GM23248 (cell line): ENCODE measurements around the gene ZNF746.

Source experiments
- EZH2 ChIP-seq: fragments of 200-600 bp; sonication (generic); IDR thresholded peaks from 2 replicates; pipeline ENCODE4 v1.6.1; 2018; ENCODE audit warnings: antibody characterized with exemption, mild to moderate bottlenecking; ENCODE audit not compliant: insufficient read depth, poor library complexity, severe bottlenecking
- EZH2phosphoT487 ChIP-seq: fragments of 200-600 bp; sonication (generic); IDR thresholded peaks from 2 replicates; pipeline ENCODE4 v1.6.1; 2018; ENCODE audit warnings: antibody characterized with exemption, moderate library complexity, mild to moderate bottlenecking, low read depth; ENCODE audit not compliant: insufficient read depth

GRCh38 chr7:149476791-149477190 is 20.8 kb downstream of the ZNF746 start:
- TF ChIP-seq EZH2phosphoT487 (no peak), EZH2 (no peak)
